ENCODE measurements around the gene KCNJ5.

KCNJ5 gene

DNA sequence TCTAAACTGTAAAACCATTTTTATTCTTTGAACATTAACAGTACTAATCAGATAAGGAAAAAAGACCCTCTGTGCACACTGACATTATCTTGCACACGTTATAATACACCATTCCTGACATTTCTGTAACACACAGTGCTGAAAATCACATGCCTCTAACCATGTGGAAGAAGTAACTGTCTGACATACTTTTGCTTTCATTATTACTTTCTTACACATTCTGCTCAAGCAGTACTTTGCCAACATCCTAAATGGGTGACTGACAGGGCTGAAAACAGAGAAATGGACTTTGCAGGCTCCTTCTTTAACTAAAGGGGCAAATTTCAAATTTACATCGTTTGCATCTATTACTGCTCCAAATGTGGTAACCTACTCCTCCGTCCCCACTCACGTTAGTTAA lies 74.3 kb downstream of the KCNJ5 start:
- TF ChIP-seq, protein P1, sequence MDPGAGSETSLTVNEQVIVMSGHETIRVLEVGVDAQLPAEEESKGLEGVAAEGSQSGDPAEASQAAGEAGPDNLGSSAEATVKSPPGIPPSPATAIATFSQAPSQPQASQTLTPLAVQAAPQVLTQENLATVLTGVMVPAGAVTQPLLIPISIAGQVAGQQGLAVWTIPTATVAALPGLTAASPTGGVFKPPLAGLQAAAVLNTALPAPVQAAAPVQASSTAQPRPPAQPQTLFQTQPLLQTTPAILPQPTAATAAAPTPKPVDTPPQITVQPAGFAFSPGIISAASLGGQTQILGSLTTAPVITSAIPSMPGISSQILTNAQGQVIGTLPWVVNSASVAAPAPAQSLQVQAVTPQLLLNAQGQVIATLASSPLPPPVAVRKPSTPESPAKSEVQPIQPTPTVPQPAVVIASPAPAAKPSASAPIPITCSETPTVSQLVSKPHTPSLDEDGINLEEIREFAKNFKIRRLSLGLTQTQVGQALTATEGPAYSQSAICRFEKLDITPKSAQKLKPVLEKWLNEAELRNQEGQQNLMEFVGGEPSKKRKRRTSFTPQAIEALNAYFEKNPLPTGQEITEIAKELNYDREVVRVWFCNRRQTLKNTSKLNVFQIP (CRISPR knock-in tag; IDR thresholded peaks at IDR 0.05; ENCODE audit: borderline replicate concordance, low read depth) = no peak
- TF ChIP-seq CSDC2 (CRISPR knock-in tag; IDR thresholded peaks at IDR 0.05) (no peak), TOX (CRISPR knock-in tag; IDR thresholded peaks at IDR 0.05; ENCODE audit: borderline replicate concordance) (no peak), TCF4 (CRISPR knock-in tag; IDR thresholded peaks at IDR 0.05; ENCODE audit: borderline replicate concordance) (no peak), ESRRG (CRISPR knock-in tag; IDR thresholded peaks at IDR 0.05) (no peak), BACH2 (CRISPR knock-in tag; IDR thresholded peaks at IDR 0.05; ENCODE audit: borderline replicate concordance) (no peak), ZNF8 (CRISPR knock-in tag; IDR thresholded peaks at IDR 0.05) (no peak), OSR1 (CRISPR knock-in tag; IDR thresholded peaks at IDR 0.05) (no peak), ISL1 (CRISPR knock-in tag; IDR thresholded peaks at IDR 0.05) (no peak), ZC3H10 (CRISPR knock-in tag; IDR thresholded peaks at IDR 0.05) (no peak), ZFP3 (CRISPR knock-in tag; IDR thresholded peaks at IDR 0.05) (no peak), PPARA (CRISPR knock-in tag; IDR thresholded peaks at IDR 0.05; ENCODE audit: borderline replicate concordance) (no peak), GLIS3 (CRISPR knock-in tag; IDR thresholded peaks at IDR 0.05) (no peak)
- TF ChIP-seq, protein P2, sequence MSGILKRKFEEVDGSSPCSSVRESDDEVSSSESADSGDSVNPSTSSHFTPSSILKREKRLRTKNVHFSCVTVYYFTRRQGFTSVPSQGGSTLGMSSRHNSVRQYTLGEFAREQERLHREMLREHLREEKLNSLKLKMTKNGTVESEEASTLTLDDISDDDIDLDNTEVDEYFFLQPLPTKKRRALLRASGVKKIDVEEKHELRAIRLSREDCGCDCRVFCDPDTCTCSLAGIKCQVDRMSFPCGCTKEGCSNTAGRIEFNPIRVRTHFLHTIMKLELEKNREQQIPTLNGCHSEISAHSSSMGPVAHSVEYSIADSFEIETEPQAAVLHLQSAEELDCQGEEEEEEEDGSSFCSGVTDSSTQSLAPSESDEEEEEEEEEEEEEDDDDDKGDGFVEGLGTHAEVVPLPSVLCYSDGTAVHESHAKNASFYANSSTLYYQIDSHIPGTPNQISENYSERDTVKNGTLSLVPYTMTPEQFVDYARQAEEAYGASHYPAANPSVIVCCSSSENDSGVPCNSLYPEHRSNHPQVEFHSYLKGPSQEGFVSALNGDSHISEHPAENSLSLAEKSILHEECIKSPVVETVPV (CRISPR knock-in tag; IDR thresholded peaks at IDR 0.05) = no peak
- TF ChIP-seq, protein P3, sequence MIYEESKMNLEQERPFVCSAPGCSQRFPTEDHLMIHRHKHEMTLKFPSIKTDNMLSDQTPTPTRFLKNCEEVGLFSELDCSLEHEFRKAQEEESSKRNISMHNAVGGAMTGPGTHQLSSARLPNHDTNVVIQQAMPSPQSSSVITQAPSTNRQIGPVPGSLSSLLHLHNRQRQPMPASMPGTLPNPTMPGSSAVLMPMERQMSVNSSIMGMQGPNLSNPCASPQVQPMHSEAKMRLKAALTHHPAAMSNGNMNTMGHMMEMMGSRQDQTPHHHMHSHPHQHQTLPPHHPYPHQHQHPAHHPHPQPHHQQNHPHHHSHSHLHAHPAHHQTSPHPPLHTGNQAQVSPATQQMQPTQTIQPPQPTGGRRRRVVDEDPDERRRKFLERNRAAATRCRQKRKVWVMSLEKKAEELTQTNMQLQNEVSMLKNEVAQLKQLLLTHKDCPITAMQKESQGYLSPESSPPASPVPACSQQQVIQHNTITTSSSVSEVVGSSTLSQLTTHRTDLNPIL (CRISPR knock-in tag; IDR thresholded peaks at IDR 0.05; ENCODE audit: low read depth) = no peak
- ATAC-seq = no peak

DNA sequence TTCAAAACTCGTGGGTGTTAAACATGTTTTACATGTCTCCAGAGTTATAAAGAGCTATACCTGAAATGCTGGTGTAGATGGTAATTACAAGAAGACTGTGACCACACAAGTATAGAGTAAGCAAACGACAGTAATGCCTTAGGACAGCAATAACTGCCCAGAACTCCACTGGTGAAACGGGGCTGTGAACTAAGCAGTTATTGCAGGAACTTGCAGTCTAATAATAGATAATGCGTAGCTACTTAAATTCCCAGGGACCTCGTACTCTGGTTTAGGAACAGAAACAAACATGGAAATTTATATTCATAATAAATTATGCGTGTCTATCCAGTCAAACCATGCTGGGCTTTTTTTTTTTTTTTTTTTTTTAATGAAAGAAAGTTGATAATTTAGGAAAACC lies 76.4 kb downstream of the KCNJ5 start:
- ATAC-seq = no peak
- TF ChIP-seq TOX (CRISPR knock-in tag; IDR thresholded peaks at IDR 0.05; ENCODE audit: borderline replicate concordance) (no peak), ISL1 (CRISPR knock-in tag; IDR thresholded peaks at IDR 0.05) (no peak)

DNA sequence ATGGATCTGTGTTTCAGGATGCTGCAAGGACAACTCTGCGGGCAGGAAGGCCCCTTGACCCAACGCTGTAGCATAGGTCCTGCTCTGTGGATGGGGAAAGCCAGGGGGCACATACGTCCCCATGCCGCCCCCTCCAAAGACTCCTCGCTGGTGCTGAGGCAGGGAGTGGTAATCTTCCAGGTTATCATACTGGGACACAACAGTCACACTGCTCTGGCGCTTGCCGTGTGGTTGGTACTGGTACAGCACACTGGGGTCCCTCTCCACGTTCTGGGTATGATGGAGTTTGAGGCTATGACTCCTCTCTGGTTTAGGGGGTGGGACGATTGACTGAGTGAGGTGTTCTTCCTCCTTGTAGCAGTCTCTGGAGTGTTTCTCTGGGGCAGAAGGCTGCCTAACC lies 77.8 kb downstream of the KCNJ5 start:
- ATAC-seq = no peak
- no peak for TF ChIP-seq TOX (CRISPR knock-in tag; IDR thresholded peaks at IDR 0.05; ENCODE audit: borderline replicate concordance)
